SK-N-SH treated with all-trans-retinoic acid at 6 μM for 48 hours (cell line): ENCODE data around the gene ERCC6L.

Experiments used
- ATAC-seq: fragments of 200-7000 bp; cut with Tn5 transposase; 3 replicates; pipeline ENCODE4 v1.9.1; 2020; ENCODE audit warnings: mild to moderate bottlenecking, moderate library complexity
- ARNTL ChIP-seq: fragments of 450-650 bp; formaldehyde crosslinking; IDR thresholded peaks from 2 replicates; pipeline ENCODE4 v1.5.0; 2020; ENCODE audit warnings: low read depth, mild to moderate bottlenecking, moderate library complexity, borderline replicate concordance
- CSDC2 ChIP-seq: fragments of 250-450 bp; sonication (Bioruptor Pico); IDR thresholded peaks from 2 replicates; pipeline ENCODE4 v1.5.0; 2020; ENCODE audit warnings: mild to moderate bottlenecking, moderate library complexity
- ESRRG ChIP-seq: fragments of 250-450 bp; sonication (Bioruptor Pico); IDR thresholded peaks from 2 replicates; pipeline ENCODE4 v1.6.1; 2021; ENCODE audit warnings: mild to moderate bottlenecking
- GLIS3 ChIP-seq: fragments of 250-450 bp; sonication (Bioruptor Pico); IDR thresholded peaks from 2 replicates; pipeline ENCODE4 v1.5.0; 2020; ENCODE audit warnings: mild to moderate bottlenecking, moderate library complexity
- ISL1 ChIP-seq: fragments of 250-450 bp; sonication (Bioruptor Pico); IDR thresholded peaks from 2 replicates; pipeline ENCODE4 v2.1.2; 2022; ENCODE audit warnings: mild to moderate bottlenecking, moderate library complexity
- POU6F1 ChIP-seq: fragments of 250-450 bp; sonication (Bioruptor Pico); IDR thresholded peaks from 2 replicates; pipeline ENCODE4 v1.8.0; 2021; ENCODE audit warnings: low read depth, mild to moderate bottlenecking, moderate library complexity, borderline replicate concordance
- PPARA ChIP-seq: fragments of 250-450 bp; sonication (Bioruptor Pico); IDR thresholded peaks from 2 replicates; pipeline ENCODE4 v1.5.0; 2020; ENCODE audit warnings: mild to moderate bottlenecking, borderline replicate concordance
- RARB ChIP-seq: fragments of 250-450 bp; sonication (Bioruptor Pico); IDR thresholded peaks from 2 replicates; pipeline ENCODE4 v1.8.0; 2021; ENCODE audit warnings: mild to moderate bottlenecking, moderate library complexity
- SNAI2 ChIP-seq: fragments of 250-450 bp; sonication (Bioruptor Pico); IDR thresholded peaks from 2 replicates; pipeline ENCODE4 v1.5.0; 2020; ENCODE audit warnings: mild to moderate bottlenecking, moderate library complexity
- TOX ChIP-seq: fragments of 250-450 bp; sonication (Bioruptor Pico); IDR thresholded peaks from 2 replicates; pipeline ENCODE4 v1.8.0; 2021; ENCODE audit warnings: mild to moderate bottlenecking, moderate library complexity, borderline replicate concordance
- TSHZ2 ChIP-seq: fragments of 250-450 bp; sonication (Bioruptor Pico); IDR thresholded peaks from 2 replicates; pipeline ENCODE4 v1.5.0; 2020; ENCODE audit warnings: mild to moderate bottlenecking, moderate library complexity
- ZFP3 ChIP-seq: fragments of 250-450 bp; sonication (Bioruptor Pico); IDR thresholded peaks from 2 replicates; pipeline ENCODE4 v1.5.0; 2020; ENCODE audit warnings: mild to moderate bottlenecking, moderate library complexity
- ZNF70 ChIP-seq: fragments of 450-650 bp; formaldehyde crosslinking; IDR thresholded peaks from 2 replicates; pipeline ENCODE4 v1.5.0; 2020; ENCODE audit warnings: mild to moderate bottlenecking, moderate library complexity
- ZNF8 ChIP-seq: fragments of 450-650 bp; formaldehyde crosslinking; IDR thresholded peaks from 2 replicates; pipeline ENCODE4 v1.5.0; 2020; ENCODE audit warnings: mild to moderate bottlenecking, moderate library complexity
- TF ChIP-seq, protein P1 (sequence below): fragments of 250-450 bp; sonication (Bioruptor Pico); IDR thresholded peaks from 2 replicates; pipeline ENCODE4 v1.5.1; 2021; ENCODE audit warnings: mild to moderate bottlenecking, moderate library complexity
- TF ChIP-seq, protein P2 (sequence below): fragments of 250-450 bp; sonication (Bioruptor Pico); IDR thresholded peaks from 2 replicates; pipeline ENCODE4 v1.5.1; 2020; ENCODE audit warnings: low read depth, mild to moderate bottlenecking, moderate library complexity

ERCC6L gene

DNA sequence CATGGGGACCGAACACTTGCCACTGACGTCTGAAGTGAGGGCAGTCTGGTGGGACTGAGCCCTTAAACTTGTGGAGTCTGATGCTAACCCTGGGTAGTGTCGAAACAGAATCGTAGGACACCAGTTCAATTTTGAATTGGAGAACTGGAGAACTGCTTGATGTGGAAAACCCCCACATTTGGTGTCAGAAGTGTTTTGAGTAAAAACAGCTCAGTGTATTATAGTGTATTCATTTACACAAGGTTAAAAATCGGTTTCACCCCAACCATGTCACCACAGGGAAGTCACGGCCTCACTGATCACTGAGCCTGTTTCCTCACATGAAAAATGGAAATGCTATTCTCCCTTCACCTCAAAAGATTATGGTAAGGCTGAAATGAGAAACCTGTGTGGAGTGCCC lies 35.4 kb downstream of the ERCC6L start:
- TF ChIP-seq, protein P1, sequence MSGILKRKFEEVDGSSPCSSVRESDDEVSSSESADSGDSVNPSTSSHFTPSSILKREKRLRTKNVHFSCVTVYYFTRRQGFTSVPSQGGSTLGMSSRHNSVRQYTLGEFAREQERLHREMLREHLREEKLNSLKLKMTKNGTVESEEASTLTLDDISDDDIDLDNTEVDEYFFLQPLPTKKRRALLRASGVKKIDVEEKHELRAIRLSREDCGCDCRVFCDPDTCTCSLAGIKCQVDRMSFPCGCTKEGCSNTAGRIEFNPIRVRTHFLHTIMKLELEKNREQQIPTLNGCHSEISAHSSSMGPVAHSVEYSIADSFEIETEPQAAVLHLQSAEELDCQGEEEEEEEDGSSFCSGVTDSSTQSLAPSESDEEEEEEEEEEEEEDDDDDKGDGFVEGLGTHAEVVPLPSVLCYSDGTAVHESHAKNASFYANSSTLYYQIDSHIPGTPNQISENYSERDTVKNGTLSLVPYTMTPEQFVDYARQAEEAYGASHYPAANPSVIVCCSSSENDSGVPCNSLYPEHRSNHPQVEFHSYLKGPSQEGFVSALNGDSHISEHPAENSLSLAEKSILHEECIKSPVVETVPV (CRISPR knock-in tag): no peak
- no peak for TF ChIP-seq ESRRG (CRISPR knock-in tag)
- no peak for TF ChIP-seq RARB (CRISPR knock-in tag)
- no peak for TF ChIP-seq CSDC2
- no peak for TF ChIP-seq TSHZ2 (CRISPR knock-in tag)
- no peak for TF ChIP-seq ARNTL (CRISPR knock-in tag)
- no peak for TF ChIP-seq PPARA
- TF ChIP-seq, protein P2, sequence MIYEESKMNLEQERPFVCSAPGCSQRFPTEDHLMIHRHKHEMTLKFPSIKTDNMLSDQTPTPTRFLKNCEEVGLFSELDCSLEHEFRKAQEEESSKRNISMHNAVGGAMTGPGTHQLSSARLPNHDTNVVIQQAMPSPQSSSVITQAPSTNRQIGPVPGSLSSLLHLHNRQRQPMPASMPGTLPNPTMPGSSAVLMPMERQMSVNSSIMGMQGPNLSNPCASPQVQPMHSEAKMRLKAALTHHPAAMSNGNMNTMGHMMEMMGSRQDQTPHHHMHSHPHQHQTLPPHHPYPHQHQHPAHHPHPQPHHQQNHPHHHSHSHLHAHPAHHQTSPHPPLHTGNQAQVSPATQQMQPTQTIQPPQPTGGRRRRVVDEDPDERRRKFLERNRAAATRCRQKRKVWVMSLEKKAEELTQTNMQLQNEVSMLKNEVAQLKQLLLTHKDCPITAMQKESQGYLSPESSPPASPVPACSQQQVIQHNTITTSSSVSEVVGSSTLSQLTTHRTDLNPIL (CRISPR knock-in tag): no peak
- TF ChIP-seq, all 23 proteins: peak for 0
- no peak for ATAC-seq

- TF ChIP-seq ZFP3 (CRISPR knock-in tag) (no peak), CSDC2 (no peak), RARB (CRISPR knock-in tag) (no peak), ZNF8 (CRISPR knock-in tag) (no peak), TOX (no peak), ISL1 (CRISPR knock-in tag) (no peak)
- no peak for ATAC-seq
Measured at GRCh38 chrX:72202792-72203401, 35.9 kb downstream of the ERCC6L start.

DNA sequence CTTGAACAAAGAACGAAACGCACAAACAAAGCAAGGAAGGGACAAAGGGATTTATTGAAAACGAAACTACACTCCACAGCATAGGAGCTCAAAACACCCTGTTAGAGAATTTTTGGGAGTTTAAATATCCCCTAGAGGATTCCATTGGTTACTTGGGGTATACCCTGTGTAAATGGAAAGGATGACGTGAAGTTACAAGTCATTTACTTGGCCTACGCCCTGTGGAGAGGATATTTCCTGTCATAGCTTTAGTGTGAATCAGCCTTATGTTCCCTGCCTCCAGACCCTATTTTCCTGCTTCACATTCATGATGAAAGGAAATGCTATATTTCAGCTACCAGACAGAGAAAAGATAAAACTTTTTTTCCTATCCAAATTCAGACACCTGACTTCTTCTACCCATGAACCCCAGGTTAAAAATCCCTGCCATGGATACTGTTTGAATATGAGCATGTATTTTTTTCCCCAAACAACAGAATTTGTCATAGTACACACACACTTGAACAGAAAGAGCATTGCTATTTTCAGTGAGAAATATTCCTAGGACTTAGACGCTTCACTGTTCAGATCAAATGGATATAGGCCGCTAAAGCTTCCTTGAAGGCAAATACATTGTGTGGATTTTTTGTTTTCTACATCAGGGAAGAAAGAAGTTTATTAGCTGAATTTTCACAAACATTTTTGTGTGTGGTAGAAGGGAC lies 36.8 kb downstream of the ERCC6L start:
- TF ChIP-seq ZNF70 (CRISPR knock-in tag) (no peak), RARB (CRISPR knock-in tag) (no peak), TOX (no peak), SNAI2 (CRISPR knock-in tag) (no peak), CSDC2 (no peak), GLIS3 (CRISPR knock-in tag) (no peak), POU6F1 (CRISPR knock-in tag) (no peak), ZNF8 (CRISPR knock-in tag) (no peak), TSHZ2 (CRISPR knock-in tag) (no peak)
- TF ChIP-seq, protein P2 (CRISPR knock-in tag): no peak
- peak; percentile 94 for ATAC-seq
